ENCODE measurements around the gene TUSC2.
A peak's percentile ranks its signal among the peaks of the same experiment; 100 is the strongest.
"Not testable (repeated sequence)": the region's sequence is repeated elsewhere in the genome, so short reads cannot be mapped to it uniquely, and the experiment has no call there.

The TUSC2 gene

GRCh38 chr3:50316657-50317242 lies 11.3 kb downstream of the TUSC2 start:
- no peak for DNase-seq

- DNase-seq = no peak
Measured at GRCh38 chr3:50314816-50315215, 13.2 kb downstream of the TUSC2 start.

GRCh38 chr3:50314342-50314741 lies 13.7 kb downstream of the TUSC2 start:
- DNase-seq = no peak

GRCh38 chr3:50312041-50312440 lies 16.0 kb downstream of the TUSC2 start:
- not testable (repeated sequence) for DNase-seq

GRCh38 chr3:50304601-50305000 lies 23.4 kb downstream of the TUSC2 start:
- no peak for DNase-seq

- DNase-seq = no peak
Measured at GRCh38 chr3:50303013-50303815, 24.8 kb downstream of the TUSC2 start, which contains the start of gene HYAL1. Gene HYAL1 (minus strand): TSS chr3:50303574. CDS start chr3:50302956, 618 bp downstream.

- DNase-seq = no peak
Measured at GRCh38 chr3:50302095-50303012, 25.7 kb downstream of the TUSC2 start.

- DNase-seq = no peak
Measured at GRCh38 chr3:50300681-50301254, 27.3 kb downstream of the TUSC2 start.

- no peak for DNase-seq
Measured at GRCh38 chr3:50299929-50300680, 27.9 kb downstream of the TUSC2 start.

GRCh38 chr3:50299638-50299928 lies 28.4 kb downstream of the TUSC2 start:
- DNase-seq = no peak

- peak; percentile 89 for DNase-seq
Measured at GRCh38 chr3:50298836-50299637, 29.0 kb downstream of the TUSC2 start, which contains the start of the genes HYAL3 and NAA80. Gene HYAL3 (minus strand): TSS chr3:50299405. CDS start chr3:50295602, 3,803 bp downstream. Gene NAA80 (minus strand): TSS chr3:50299405. CDS start chr3:50297463, 1,942 bp downstream.

- DNase-seq = no peak
Measured at GRCh38 chr3:50297896-50298725, 29.9 kb downstream of the TUSC2 start.

- DNase-seq = no peak
Measured at GRCh38 chr3:50297384-50297775, 30.6 kb downstream of the TUSC2 start.

- DNase-seq = no peak
Measured at GRCh38 chr3:50296721-50297383, 31.2 kb downstream of the TUSC2 start.

GRCh38 chr3:50295553-50296431 lies 32.2 kb downstream of the TUSC2 start:
- no peak for DNase-seq

- no peak for DNase-seq
Measured at GRCh38 chr3:50294492-50295403, 33.3 kb downstream of the TUSC2 start.

GRCh38 chr3:50294089-50294488 lies 33.9 kb downstream of the TUSC2 start:
- no peak for DNase-seq
